NT2/D1 (cell line): ENCODE measurements around the gene RPL27A.

Experiments
- SUZ12 ChIP-seq: IDR thresholded peaks from 2 replicates; pipeline ENCODE4 v1.6.1; 2011; ENCODE audit not compliant: insufficient read length, insufficient read depth; ENCODE audit errors: extremely low read depth
- YY1 ChIP-seq: IDR thresholded peaks from 2 replicates; pipeline ENCODE4 v1.6.1; 2011; ENCODE audit not compliant: insufficient read length, insufficient read depth

GRCh38 chr11:8712506-8712905, 29.9 kb downstream of the RPL27A start:
- TF ChIP-seq SUZ12: no peak
- no peak for TF ChIP-seq YY1
